SK-N-SH (cell line): ENCODE results near the gene SURF1. TPM values are rescaled to one million over a fixed set of nuclear protein-coding genes. Genes with fewer than 3 reads are reported as not detected.

Source experiments
- CTCF ChIA-PET: fragments of 300-600, 350-600 bp; formaldehyde crosslinking; extraction: SDS; loops from one replicate; lab custom pipeline; 2021; lab: Yijun Ruan, JAX
- POLR2A ChIA-PET: fragments of 350-600 bp; sonication (Branson Sonifier 250); formaldehyde crosslinking; extraction: SDS; loops from one replicate; lab custom pipeline; 2020; ENCODE audit warnings: antibody characterized with exemption, inconsistent platforms; lab: Yijun Ruan, JAX
- DNase-seq: peaks from one replicate; pipeline ENCODE4 v3.0.0; 2012
- H2AFZ ChIP-seq: fragments of 200-600 bp; sonication (generic); 2 replicates; pipeline ENCODE4 v1.8.1; 2016; ENCODE audit warnings: antibody characterized with exemption, mild to moderate bottlenecking, low read depth
- H3F3A ChIP-seq: fragments of 200-600 bp; sonication (generic); replicated peaks from 2 replicates; pipeline ENCODE3; 2016; ENCODE audit warnings: antibody characterized with exemption, mild to moderate bottlenecking; ENCODE audit not compliant: insufficient read depth
- H3K27ac ChIP-seq, 2 experiments: fragments of 200-500 bp in 1 of 2; fragments of 200-600 bp in 1 of 2; sonication (Bioruptor generic) in 1 of 2; sonication (generic), shearing (Covaris generic) in 1 of 2; 2 replicates each; pipeline versions ENCODE4 v1.5.1 to v1.6.1; 2014 to 2016; ENCODE audit warnings: low read depth in 2 of 2, inconsistent platforms in 1 of 2, low read length in 1 of 2, mild to moderate bottlenecking in 1 of 2, mixed read lengths in 1 of 2
- H3K27me3 ChIP-seq: fragments of 200-600 bp; sonication (generic), shearing (Covaris generic); 2 replicates; pipeline ENCODE4 v1.6.1; 2016; ENCODE audit warnings: mixed run types; ENCODE audit not compliant: insufficient read depth
- H3K36me3 ChIP-seq, 2 experiments: fragments of 200-500 bp in 1 of 2; fragments of 200-600 bp in 1 of 2; sonication (Bioruptor generic) in 1 of 2; sonication (generic) in 1 of 2; replicated peaks in 1 of 2; 2 replicates each; pipeline versions ENCODE3 to v1.5.1; 2014 to 2016; ENCODE audit warnings: low read length in 1 of 2, mild to moderate bottlenecking in 1 of 2; ENCODE audit not compliant: insufficient read depth in 2 of 2, control insufficient read depth in 1 of 2
- H3K4me1 ChIP-seq, 2 experiments: fragments of 200-500 bp in 1 of 2; fragments of 200-600 bp in 1 of 2; sonication (Bioruptor generic) in 1 of 2; sonication (generic), shearing (Covaris generic) in 1 of 2; 2 replicates each; pipeline versions ENCODE4 v1.5.1 to v1.6.1; 2014 to 2016; ENCODE audit warnings: low read depth in 1 of 2, low read length in 1 of 2, mixed run types in 1 of 2; ENCODE audit not compliant: insufficient read depth in 2 of 2, control insufficient read depth in 1 of 2
- H3K4me2 ChIP-seq: fragments of 200-600 bp; sonication (generic), shearing (Covaris generic); 2 replicates; pipeline ENCODE4 v1.6.1; 2017; ENCODE audit warnings: mixed run types
- H3K4me3 ChIP-seq, 2 experiments: fragments of 200-500 bp in 1 of 2; fragments of 200-600 bp in 1 of 2; sonication (Bioruptor generic) in 1 of 2; sonication (generic), shearing (Covaris generic) in 1 of 2; 2 replicates each; pipeline versions ENCODE4 v1.5.1 to v1.8.1; 2014 to 2016; ENCODE audit warnings: low read depth in 2 of 2, inconsistent platforms in 1 of 2, low read length in 1 of 2, mild to moderate bottlenecking in 1 of 2, mixed read lengths in 1 of 2, moderate library complexity in 1 of 2
- H3K79me2 ChIP-seq: fragments of 200-600 bp; sonication (generic); 2 replicates; pipeline ENCODE4 v1.8.1; 2017; ENCODE audit warnings: mild to moderate bottlenecking; ENCODE audit not compliant: insufficient read depth
- H3K9ac ChIP-seq: fragments of 200-600 bp; sonication (generic); 2 replicates; pipeline ENCODE4 v1.6.1; 2017; ENCODE audit warnings: mixed run types
- H3K9me2 ChIP-seq: fragments of 200-600 bp; sonication (generic); 2 replicates; pipeline ENCODE4 v1.6.1; 2017; ENCODE audit warnings: mixed run types
- H3K9me3 ChIP-seq: fragments of 200-600 bp; sonication (generic); 2 replicates; pipeline ENCODE4 v1.6.1; 2017; ENCODE audit warnings: mixed run types, mild to moderate bottlenecking, moderate library complexity
- H4K20me1 ChIP-seq: fragments of 200-600 bp; sonication (generic); 2 replicates; pipeline ENCODE4 v1.6.1; 2017; ENCODE audit warnings: mild to moderate bottlenecking, mixed run types; ENCODE audit not compliant: insufficient read depth
- MEF2A ChIP-seq: IDR thresholded peaks from 2 replicates; pipeline ENCODE4 v1.4.0; 2012; ENCODE audit warnings: low read depth, borderline replicate concordance
- MXI1 ChIP-seq: IDR thresholded peaks from 2 replicates; pipeline ENCODE4 v1.6.1; 2012; ENCODE audit warnings: mild to moderate bottlenecking, low read depth, low read length, improper control_type of control experiment
- NFIC ChIP-seq: IDR thresholded peaks from 2 replicates; pipeline ENCODE4 v1.4.0; 2012; ENCODE audit warnings: borderline replicate concordance
- RFX5 ChIP-seq: IDR thresholded peaks from 2 replicates; pipeline ENCODE4 v1.6.1; 2012; ENCODE audit warnings: mild to moderate bottlenecking, improper control_type of control experiment, low read length
- RXRA ChIP-seq: IDR thresholded peaks from 2 replicates; pipeline ENCODE4 v1.4.0; 2012; ENCODE audit warnings: low read depth, mild to moderate bottlenecking, borderline replicate concordance
- YY1 ChIP-seq: IDR thresholded peaks from 2 replicates; pipeline ENCODE4 v1.4.0; 2012; ENCODE audit warnings: low read depth, mild to moderate bottlenecking
- WGBS: methylation state at CpG from one replicate; pipeline ENCODE4 v1.1.6; 2017; ENCODE audit warnings: low lambda C conversion rate; 5-methylcytosine and 5-hydroxymethylcytosine counted together
- polyA plus RNA-seq, 3 experiments: library from polyadenylated mRNA; depleted of rRNA; stranded (reverse); fragments of >200 nt; gene quantifications; 2 replicates each; pipeline ENCODE4 v1.2.3, GENCODE V29; 2012
- small RNA-seq, 7 experiments: library from RNA; depleted of rRNA; stranded (forward); fragments of <200 nt; gene quantifications; one replicate each; pipeline ENCODE3, GENCODE V24; 2012
- TF ChIP-seq, protein P1 (sequence below): IDR thresholded peaks from 2 replicates; pipeline ENCODE4 v1.4.0; 2012; ENCODE audit warnings: low read depth
- TF ChIP-seq, protein P2 (sequence below): fragments of 200-600 bp; sonication (generic); IDR thresholded peaks from 2 replicates; pipeline ENCODE4 v1.6.1; 2017; ENCODE audit warnings: antibody characterized with exemption, mild to moderate bottlenecking, moderate library complexity
- TF ChIP-seq, protein P3 (sequence below): IDR thresholded peaks from 2 replicates; pipeline ENCODE4 v1.4.0; 2012; ENCODE audit warnings: low read depth, borderline replicate concordance
- TF ChIP-seq, protein P4 (sequence below): IDR thresholded peaks from 2 replicates; pipeline ENCODE4 v1.4.0; 2012; ENCODE audit warnings: low read depth, borderline replicate concordance

SURF1 gene
- polyA plus RNA-seq, 1 of the 3 experiments (the other 2 are of a cell fraction) = 103 TPM

DNA sequence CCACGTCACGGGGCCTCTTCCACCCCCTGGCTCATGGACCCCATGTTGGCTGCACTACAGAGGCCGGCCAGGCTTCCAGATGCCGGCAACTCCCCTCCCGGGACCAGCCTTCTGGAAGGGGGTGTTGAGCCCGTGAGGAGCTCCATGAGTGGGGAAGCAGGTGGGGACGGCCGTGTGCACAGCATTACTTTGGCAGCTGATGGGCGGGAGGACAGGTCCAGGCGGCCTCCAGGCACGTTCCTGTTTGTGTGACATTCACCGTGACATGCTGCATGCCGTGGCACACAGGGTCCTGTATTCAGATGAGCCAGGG, 52.2 kb downstream of the SURF1 start:
- no peaks in the 10 kb centered on the region for H4K20me1 ChIP-seq
- no peak overlapping the region for H3K4me2 ChIP-seq
- peaks cover 13% of the 10 kb centered on the region; the same call in 1 of the 2 replicates for H3K27me3 ChIP-seq
- H3K27ac ChIP-seq = no peak overlapping the region
- ChIA-PET POLR2A (no interaction called here), CTCF (no interaction called here)
- H3K4me3 ChIP-seq = no peak overlapping the region
- no peaks in the 10 kb centered on the region for H3K36me3 ChIP-seq
- H3K9me3 ChIP-seq = no peaks in the 10 kb centered on the region
- no peak overlapping the region for H3K9ac ChIP-seq
- no peak for TF ChIP-seq MXI1
- TF ChIP-seq, protein P1, sequence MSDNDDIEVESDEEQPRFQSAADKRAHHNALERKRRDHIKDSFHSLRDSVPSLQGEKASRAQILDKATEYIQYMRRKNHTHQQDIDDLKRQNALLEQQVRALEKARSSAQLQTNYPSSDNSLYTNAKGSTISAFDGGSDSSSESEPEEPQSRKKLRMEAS = no peak
- TF ChIP-seq, protein P2, sequence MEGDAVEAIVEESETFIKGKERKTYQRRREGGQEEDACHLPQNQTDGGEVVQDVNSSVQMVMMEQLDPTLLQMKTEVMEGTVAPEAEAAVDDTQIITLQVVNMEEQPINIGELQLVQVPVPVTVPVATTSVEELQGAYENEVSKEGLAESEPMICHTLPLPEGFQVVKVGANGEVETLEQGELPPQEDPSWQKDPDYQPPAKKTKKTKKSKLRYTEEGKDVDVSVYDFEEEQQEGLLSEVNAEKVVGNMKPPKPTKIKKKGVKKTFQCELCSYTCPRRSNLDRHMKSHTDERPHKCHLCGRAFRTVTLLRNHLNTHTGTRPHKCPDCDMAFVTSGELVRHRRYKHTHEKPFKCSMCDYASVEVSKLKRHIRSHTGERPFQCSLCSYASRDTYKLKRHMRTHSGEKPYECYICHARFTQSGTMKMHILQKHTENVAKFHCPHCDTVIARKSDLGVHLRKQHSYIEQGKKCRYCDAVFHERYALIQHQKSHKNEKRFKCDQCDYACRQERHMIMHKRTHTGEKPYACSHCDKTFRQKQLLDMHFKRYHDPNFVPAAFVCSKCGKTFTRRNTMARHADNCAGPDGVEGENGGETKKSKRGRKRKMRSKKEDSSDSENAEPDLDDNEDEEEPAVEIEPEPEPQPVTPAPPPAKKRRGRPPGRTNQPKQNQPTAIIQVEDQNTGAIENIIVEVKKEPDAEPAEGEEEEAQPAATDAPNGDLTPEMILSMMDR = no peak
- DNase-seq = no peak
- H2AFZ ChIP-seq = no peak overlapping the region
- H3K9me2 ChIP-seq = no peaks in the 10 kb centered on the region
- no peaks in the 10 kb centered on the region for H3F3A ChIP-seq
- H3K79me2 ChIP-seq = no peaks in the 10 kb centered on the region
- WGBS = 41% methylated on average over 6 of the region's 13 CpGs
- no peaks in the 10 kb centered on the region for H3K4me1 ChIP-seq

DNA sequence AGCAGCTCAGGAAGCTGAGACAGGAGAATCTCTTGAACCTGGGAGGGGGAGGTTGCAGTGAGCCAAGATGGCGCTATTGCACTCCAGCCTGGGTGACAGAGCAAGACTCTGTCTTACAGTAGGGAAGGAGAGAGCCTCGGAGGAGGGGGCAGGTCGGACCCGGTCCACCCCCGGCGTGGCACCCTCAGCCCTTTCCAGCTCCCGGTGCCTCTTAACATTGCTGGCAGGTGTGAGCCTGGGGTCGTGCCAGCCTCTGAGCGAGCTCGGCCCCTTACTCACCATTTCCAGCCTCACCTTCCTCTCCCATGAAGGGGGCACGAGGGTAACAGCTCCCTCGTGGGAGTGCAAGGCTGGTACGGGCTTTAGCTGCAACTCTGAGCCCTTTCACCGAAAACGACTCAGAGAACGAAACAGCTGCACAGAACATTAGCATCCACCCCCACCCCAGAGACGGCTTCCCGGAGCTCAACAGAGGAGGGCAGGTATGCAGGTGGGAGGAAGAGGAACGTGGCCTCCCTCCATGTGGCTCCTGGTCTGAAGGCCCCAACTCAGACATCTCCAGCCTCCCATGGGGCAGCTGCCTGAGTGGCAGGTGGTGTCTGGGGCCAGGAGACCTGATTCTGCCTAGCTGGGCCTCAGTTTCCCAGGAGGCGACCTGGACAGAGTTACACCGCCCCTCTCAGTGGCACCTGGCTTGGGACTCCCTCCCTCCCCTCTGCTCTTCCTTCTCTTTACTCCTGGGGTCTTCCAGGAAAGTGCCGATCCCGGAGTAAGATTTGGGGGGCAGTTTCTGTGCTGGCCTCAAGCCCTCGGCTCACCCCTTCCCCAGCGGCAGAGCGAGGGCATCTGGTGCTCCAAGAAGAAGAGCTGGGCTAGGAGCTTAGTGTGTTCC, 52.8 kb downstream of the SURF1 start:
- Histone ChIP-seq H3F3A (no peaks in the 10 kb centered on the region), H3K27me3 (peaks cover 15% of the 10 kb centered on the region; the same call in 1 of the 2 replicates), H3K27ac (no peak overlapping the region), H4K20me1 (no peaks in the 10 kb centered on the region), H3K9me3 (no peaks in the 10 kb centered on the region), H3K9me2 (no peaks in the 10 kb centered on the region), H3K4me1 (no peaks in the 10 kb centered on the region), H3K36me3 (no peaks in the 10 kb centered on the region), H3K4me2 (no peak overlapping the region), H2AFZ (no peak overlapping the region)
- 64% methylated on average over 11 of the region's 26 CpGs for WGBS
- POLR2A ChIA-PET = no interaction called here
- no peak for DNase-seq
- CTCF ChIA-PET = no interaction called here
- TF ChIP-seq, protein P3, sequence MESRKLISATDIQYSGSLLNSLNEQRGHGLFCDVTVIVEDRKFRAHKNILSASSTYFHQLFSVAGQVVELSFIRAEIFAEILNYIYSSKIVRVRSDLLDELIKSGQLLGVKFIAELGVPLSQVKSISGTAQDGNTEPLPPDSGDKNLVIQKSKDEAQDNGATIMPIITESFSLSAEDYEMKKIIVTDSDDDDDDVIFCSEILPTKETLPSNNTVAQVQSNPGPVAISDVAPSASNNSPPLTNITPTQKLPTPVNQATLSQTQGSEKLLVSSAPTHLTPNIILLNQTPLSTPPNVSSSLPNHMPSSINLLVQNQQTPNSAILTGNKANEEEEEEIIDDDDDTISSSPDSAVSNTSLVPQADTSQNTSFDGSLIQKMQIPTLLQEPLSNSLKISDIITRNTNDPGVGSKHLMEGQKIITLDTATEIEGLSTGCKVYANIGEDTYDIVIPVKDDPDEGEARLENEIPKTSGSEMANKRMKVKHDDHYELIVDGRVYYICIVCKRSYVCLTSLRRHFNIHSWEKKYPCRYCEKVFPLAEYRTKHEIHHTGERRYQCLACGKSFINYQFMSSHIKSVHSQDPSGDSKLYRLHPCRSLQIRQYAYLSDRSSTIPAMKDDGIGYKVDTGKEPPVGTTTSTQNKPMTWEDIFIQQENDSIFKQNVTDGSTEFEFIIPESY = no peak
- TF ChIP-seq MEF2A = no peak
- TF ChIP-seq, protein P1 = no peak
- no peak for TF ChIP-seq RXRA
- no peak for TF ChIP-seq YY1
- no peak for TF ChIP-seq RFX5
- no peak for TF ChIP-seq NFIC
- TF ChIP-seq, protein P4, sequence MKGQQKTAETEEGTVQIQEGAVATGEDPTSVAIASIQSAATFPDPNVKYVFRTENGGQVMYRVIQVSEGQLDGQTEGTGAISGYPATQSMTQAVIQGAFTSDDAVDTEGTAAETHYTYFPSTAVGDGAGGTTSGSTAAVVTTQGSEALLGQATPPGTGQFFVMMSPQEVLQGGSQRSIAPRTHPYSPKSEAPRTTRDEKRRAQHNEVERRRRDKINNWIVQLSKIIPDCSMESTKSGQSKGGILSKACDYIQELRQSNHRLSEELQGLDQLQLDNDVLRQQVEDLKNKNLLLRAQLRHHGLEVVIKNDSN = no peak
- TF ChIP-seq, all 33 proteins: peak for 0
- no peaks in the 10 kb centered on the region for H3K79me2 ChIP-seq
- no peak overlapping the region for H3K4me3 ChIP-seq
- H3K9ac ChIP-seq = no peak overlapping the region

Small RNA genes lying within 50 kb of the gene (small RNA-seq; reads per million reads assigned to genes)
- 0 reads per million in 7 experiments for gene RF00019
- 0 reads per million in 7 experiments for gene SNORD24
- gene SNORD36A = 0 reads per million in 7 experiments
- 0 reads per million in 7 experiments for gene SNORD36B
- gene SNORD36C = 0 reads per million in 7 experiments

Other genes with a start within 250 kb of the SURF1 start
- 64.1 and 64.7 TPM in 2 replicates for gene RALGDS, start 235.2 kb downstream of the SURF1 start, polyA plus RNA-seq (2012; rRNA removed)
- 0.45 and 0.51 TPM in 2 replicates for gene GBGT1, start 192.6 kb downstream of the SURF1 start, polyA plus RNA-seq (2012; rRNA removed)
- gene OBP2B, start 147.2 kb downstream of the SURF1 start, polyA plus RNA-seq (2012; rRNA removed) = not detected in 2 replicates
- gene ABO, start 81.3 kb downstream of the SURF1 start, polyA plus RNA-seq (2012; rRNA removed) = not detected in 2 replicates
- gene SURF6, start 20.3 kb downstream of the SURF1 start, polyA plus RNA-seq (2012; rRNA removed) = 42.1 and 44.5 TPM in 2 replicates
- gene MED22, start 8.4 kb downstream of the SURF1 start, polyA plus RNA-seq (2012; rRNA removed) = 23.0 and 27.9 TPM in 2 replicates
- gene RPL7A, start 8.3 kb downstream of the SURF1 start, polyA plus RNA-seq (2012; rRNA removed) = 3,936 and 4,121 TPM in 2 replicates
- 35.7 and 46.8 TPM in 2 replicates for gene SURF2, start 63 bp upstream of the SURF1 start, polyA plus RNA-seq (2012; rRNA removed)
- 156 and 165 TPM in 2 replicates for gene SURF4, start 19.6 kb upstream of the SURF1 start, polyA plus RNA-seq (2012; rRNA removed)
- gene STKLD1, start 19.9 kb upstream of the SURF1 start, polyA plus RNA-seq (2012; rRNA removed) = 2.3 and 2.5 TPM in 2 replicates
- gene REXO4, start 61.5 kb upstream of the SURF1 start, polyA plus RNA-seq (2012; rRNA removed) = 34.2 and 37.3 TPM in 2 replicates
- gene ADAMTS13, start 65.9 kb upstream of the SURF1 start, polyA plus RNA-seq (2012; rRNA removed) = 10.6 and 12.3 TPM in 2 replicates
- gene CACFD1, start 103.5 kb upstream of the SURF1 start, polyA plus RNA-seq (2012; rRNA removed) = 15.2 and 16.8 TPM in 2 replicates
- gene SLC2A6, start 122.6 kb upstream of the SURF1 start, polyA plus RNA-seq (2012; rRNA removed) = 5.2 and 7.7 TPM in 2 replicates
- gene MYMK, start 168.5 kb upstream of the SURF1 start, polyA plus RNA-seq (2012; rRNA removed) = not detected in 2 replicates
- 0.21 and 0.31 TPM in 2 replicates for gene ADAMTSL2, start 178.2 kb upstream of the SURF1 start, polyA plus RNA-seq (2012; rRNA removed)